Measurements from ENCODE around the gene SMARCC2.

Gene SMARCC2

DNA sequence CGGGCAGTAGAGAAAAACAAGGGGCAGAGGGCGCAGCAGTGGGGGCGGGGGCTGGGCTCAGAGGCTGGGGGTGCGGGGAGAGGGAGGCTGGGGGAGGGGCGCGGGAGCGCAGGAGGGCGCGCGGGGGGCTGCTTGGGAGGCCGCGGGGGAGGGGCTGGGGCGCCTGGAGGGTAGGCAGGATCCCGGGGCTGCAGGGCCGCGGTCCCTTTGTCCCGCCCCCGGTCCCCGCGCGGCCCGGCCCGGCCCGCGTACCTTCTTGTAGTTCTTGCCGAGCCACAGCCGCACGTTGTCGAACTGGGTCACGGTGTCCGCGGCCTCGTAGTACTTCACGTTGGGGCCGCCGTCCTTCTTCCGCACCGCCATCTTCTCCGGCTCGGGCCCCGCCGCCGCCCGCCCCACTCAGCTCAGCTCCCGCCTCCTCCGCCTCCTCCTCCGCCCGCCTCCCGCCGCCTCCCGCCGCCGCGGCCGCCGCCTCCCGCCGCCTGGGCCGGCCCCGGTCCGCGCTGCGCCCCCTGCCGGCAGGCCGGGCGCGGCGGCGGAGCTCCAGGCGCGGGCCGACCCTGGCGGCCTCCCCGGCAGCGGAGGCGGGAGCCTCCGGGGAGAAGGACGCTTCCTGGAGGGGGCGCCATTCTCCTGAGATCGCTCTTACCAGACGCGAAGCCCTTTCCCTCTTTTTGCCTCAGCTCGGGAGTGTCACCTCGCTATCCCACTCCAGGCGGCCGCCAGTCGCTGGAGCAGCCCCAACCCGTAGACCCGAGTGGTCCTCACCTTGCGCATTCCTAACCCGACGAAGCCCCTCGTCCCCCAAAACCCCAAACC is at the start of gene SMARCC2:
Gene SMARCC2, minus strand, starts transcription at position 385 of the 819 bp plus-strand sequence. Its CDS starts 22 bp downstream, at position 363.
- Histone ChIP-seq H3K4me3 (ENCODE audit: low read length) (peak within 1 kb of the TSS; percentile 98), H3K9ac (ENCODE audit: low read depth, low read length) (peak within 1 kb of the TSS; percentile 98), H3K9me3 (ENCODE audit: insufficient read depth, low read depth, low read length) (no peaks in the 10 kb centered on the region), H3K27ac (ENCODE audit: low read length) (peak within 1 kb of the TSS; percentile 96), H3K27me3 (ENCODE audit: insufficient read depth, low read length) (no peaks in the 10 kb centered on the region), H3K4me1 (ENCODE audit: insufficient read depth, low read length) (peaks cover 12% of the 10 kb centered on the region; the same call in 1 of the 2 replicates), H3K36me3 (ENCODE audit: insufficient read depth, low read depth, low read length) (peaks cover 33% of the 10 kb centered on the region)

DNA sequence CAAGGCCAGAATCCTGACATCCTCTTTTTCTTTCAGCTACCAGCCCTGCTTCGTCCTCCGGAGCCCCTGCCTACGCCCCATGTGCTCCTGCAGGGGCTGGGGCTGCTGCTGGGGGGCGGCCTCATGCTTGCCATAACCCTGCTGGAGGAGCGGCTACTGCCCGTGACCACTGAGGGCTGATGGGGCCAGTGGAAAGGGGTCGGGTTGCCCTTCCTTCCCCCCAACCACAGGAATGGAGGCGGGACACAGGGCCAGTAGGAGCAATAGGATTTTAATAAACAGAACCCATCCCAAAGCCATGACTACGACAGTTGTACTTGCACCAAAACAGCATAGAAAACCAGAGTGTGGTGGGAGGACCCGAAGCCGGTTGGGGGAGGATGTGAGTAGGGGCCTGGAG is 48.3 kb upstream of the SMARCC2 start:
- H3K9ac ChIP-seq (ENCODE audit: low read depth, low read length), result no peak overlapping the region
- H3K27me3 ChIP-seq (ENCODE audit: insufficient read depth, low read length), result no peaks in the 10 kb centered on the region
- peaks cover 38% of the 10 kb centered on the region for H3K36me3 ChIP-seq (ENCODE audit: insufficient read depth, low read depth, low read length)
- no peak overlapping the region for H3K27ac ChIP-seq (ENCODE audit: low read length)
- H3K4me1 ChIP-seq (ENCODE audit: insufficient read depth, low read length), result no peaks in the 10 kb centered on the region
- no peaks in the 10 kb centered on the region for H3K9me3 ChIP-seq (ENCODE audit: insufficient read depth, low read depth, low read length)
- H3K4me3 ChIP-seq (ENCODE audit: low read length), result no peak overlapping the region

DNA sequence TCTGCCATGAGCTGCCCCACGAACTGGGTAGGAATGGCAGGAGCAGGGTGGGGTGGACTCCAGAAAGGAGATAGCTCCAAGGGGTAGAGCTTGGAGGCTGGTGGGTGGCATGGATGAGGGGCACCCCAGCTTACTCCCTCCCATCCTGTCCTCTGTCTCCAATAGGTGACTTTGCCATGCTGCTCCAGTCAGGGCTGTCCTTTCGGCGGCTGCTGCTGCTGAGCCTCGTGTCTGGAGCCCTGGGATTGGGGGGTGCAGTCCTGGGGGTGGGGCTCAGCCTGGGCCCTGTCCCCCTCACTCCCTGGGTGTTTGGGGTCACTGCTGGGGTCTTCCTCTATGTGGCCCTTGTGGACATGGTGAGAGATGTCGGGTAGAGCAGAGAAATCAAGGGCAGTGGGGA is 47.7 kb upstream of the SMARCC2 start:
- Histone ChIP-seq H3K4me3 (ENCODE audit: low read length) (no peak overlapping the region), H3K4me1 (ENCODE audit: insufficient read depth, low read length) (no peaks in the 10 kb centered on the region), H3K36me3 (ENCODE audit: insufficient read depth, low read depth, low read length) (peaks cover 33% of the 10 kb centered on the region), H3K27me3 (ENCODE audit: insufficient read depth, low read length) (no peaks in the 10 kb centered on the region), H3K9me3 (ENCODE audit: insufficient read depth, low read depth, low read length) (no peaks in the 10 kb centered on the region), H3K27ac (ENCODE audit: low read length) (no peak overlapping the region), H3K9ac (ENCODE audit: low read depth, low read length) (no peak overlapping the region)

DNA sequence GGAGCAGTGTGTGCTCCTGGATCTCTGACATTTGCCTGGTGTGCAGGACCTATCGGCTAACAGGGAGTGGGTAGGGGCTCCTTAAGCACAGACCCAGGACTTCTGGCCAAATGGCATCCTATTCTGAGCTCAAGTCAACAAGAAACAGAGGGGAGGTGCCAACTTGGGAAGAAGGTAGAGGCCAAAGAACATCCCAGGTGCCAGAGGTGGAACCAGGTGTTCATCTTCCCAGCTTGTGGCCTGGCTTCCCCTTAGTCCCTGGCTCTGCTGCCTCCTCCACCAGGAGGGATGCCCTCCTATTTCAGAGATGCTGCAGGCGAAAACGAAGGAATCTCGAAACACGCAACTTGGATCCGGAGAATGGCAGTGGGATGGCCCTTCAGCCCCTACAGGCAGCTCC is 46.8 kb upstream of the SMARCC2 start:
- Histone ChIP-seq H3K9ac (ENCODE audit: low read depth, low read length) (no peak overlapping the region), H3K27me3 (ENCODE audit: insufficient read depth, low read length) (no peaks in the 10 kb centered on the region), H3K4me1 (ENCODE audit: insufficient read depth, low read length) (no peaks in the 10 kb centered on the region), H3K27ac (ENCODE audit: low read length) (no peak overlapping the region), H3K36me3 (ENCODE audit: insufficient read depth, low read depth, low read length) (peaks cover 24% of the 10 kb centered on the region), H3K9me3 (ENCODE audit: insufficient read depth, low read depth, low read length) (no peaks in the 10 kb centered on the region), H3K4me3 (ENCODE audit: low read length) (no peak overlapping the region)

DNA sequence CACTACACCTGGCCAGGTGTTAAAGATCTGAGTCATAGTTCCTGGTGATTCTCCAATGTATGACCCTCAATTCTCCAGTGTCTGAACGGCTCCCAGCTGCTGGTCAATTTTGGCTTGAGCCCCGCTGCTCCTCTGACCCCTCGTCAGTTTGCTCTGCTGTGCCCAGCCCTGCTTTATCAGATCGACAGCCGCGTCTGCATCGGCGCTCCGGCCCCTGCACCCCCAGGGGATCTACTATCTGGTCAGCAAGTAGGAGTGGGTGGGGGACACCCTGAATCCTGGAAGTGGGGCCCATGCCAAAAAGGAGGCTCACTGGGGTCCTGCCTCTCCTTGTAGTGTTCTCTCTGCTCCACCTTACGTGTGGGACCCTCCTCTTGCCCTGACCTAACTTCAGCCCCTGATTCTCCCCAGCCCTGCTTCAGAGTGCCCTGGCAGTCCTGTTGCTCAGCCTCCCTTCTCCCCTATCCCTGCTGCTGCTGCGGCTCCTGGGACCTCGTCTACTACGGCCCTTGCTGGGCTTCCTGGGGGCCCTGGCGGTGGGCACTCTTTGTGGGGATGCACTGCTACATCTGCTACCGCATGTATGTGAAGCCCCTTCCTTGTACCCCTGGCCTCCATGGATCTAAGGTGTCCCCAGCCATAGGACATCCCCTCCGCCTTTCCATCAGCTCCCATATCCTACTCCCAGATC is 45.6 kb upstream of the SMARCC2 start:
- no peaks in the 10 kb centered on the region; the same call in 1 of the 2 replicates for H3K4me1 ChIP-seq (ENCODE audit: insufficient read depth, low read length)
- no peaks in the 10 kb centered on the region for H3K27me3 ChIP-seq (ENCODE audit: insufficient read depth, low read length)
- no peak overlapping the region for H3K9ac ChIP-seq (ENCODE audit: low read depth, low read length)
- H3K36me3 ChIP-seq (ENCODE audit: insufficient read depth, low read depth, low read length), result peaks cover 12% of the 10 kb centered on the region; the same call in 1 of the 2 replicates
- no peak overlapping the region for H3K27ac ChIP-seq (ENCODE audit: low read length)
- no peak overlapping the region for H3K4me3 ChIP-seq (ENCODE audit: low read length)
- H3K9me3 ChIP-seq (ENCODE audit: insufficient read depth, low read depth, low read length), result no peaks in the 10 kb centered on the region

DNA sequence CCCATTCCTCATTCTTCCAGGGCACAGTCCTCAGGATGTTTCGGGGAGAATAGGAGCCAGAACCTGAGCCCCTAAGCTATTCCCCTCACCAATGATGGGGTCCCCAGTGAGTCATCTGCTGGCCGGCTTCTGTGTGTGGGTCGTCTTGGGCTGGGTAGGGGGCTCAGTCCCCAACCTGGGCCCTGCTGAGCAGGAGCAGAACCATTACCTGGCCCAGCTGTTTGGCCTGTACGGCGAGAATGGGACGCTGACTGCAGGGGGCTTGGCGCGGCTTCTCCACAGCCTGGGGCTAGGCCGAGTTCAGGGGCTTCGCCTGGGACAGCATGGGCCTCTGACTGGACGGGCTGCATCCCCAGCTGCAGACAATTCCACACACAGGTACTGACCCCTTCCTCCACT is 41.9 kb upstream of the SMARCC2 start:
- Histone ChIP-seq H3K9me3 (ENCODE audit: insufficient read depth, low read depth, low read length) (no peaks in the 10 kb centered on the region), H3K4me1 (ENCODE audit: insufficient read depth, low read length) (no peaks in the 10 kb centered on the region; the same call in 1 of the 2 replicates), H3K9ac (ENCODE audit: low read depth, low read length) (no peak overlapping the region), H3K27ac (ENCODE audit: low read length) (no peak overlapping the region), H3K4me3 (ENCODE audit: low read length) (no peak overlapping the region), H3K36me3 (ENCODE audit: insufficient read depth, low read depth, low read length) (peaks cover 7% of the 10 kb centered on the region; the same call in 1 of the 2 replicates), H3K27me3 (ENCODE audit: insufficient read depth, low read length) (no peaks in the 10 kb centered on the region)

DNA sequence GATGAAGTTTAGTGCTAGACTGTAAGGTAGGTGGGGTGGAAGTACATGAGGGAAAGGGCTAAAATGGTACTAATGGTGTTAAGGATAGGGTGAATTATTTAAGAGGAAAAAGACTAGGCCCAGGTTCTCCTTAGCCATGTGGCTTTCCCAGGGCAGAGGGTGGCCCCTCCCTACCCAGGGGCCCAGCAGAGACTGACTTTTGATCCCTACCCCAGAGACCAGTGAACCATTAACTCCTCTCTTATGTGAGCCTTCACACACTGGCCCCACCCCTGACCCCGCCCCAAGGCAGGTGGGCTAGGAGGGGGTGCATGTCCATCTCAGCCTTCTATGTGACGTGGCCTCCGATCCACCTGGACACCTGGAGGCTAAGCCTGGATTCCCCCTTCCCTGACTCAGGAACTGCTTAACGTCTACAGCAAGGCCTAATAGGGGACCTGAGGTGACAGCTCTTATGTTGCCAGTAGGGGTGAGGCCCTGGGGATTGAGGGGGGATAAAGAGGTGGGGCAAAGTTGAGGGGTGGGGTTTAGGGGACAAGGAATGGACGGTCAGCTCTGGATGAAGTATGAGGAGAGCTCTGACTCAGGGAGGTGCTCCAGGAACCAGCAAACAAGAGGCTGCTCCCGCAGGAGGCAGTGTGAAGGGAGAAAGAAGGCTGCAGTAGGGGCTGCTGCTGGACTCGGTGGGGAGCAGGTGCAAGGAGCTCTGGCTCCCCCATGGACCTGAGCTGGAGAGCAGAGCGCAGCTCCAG is 41.3 kb upstream of the SMARCC2 start:
- no peaks in the 10 kb centered on the region for H3K27me3 ChIP-seq (ENCODE audit: insufficient read depth, low read length)
- H3K4me3 ChIP-seq (ENCODE audit: low read length), result no peak overlapping the region
- H3K9me3 ChIP-seq (ENCODE audit: insufficient read depth, low read depth, low read length), result no peaks in the 10 kb centered on the region
- H3K36me3 ChIP-seq (ENCODE audit: insufficient read depth, low read depth, low read length), result peaks cover 8% of the 10 kb centered on the region; the same call in 1 of the 2 replicates
- no peak overlapping the region for H3K9ac ChIP-seq (ENCODE audit: low read depth, low read length)
- no peak overlapping the region for H3K27ac ChIP-seq (ENCODE audit: low read length)
- H3K4me1 ChIP-seq (ENCODE audit: insufficient read depth, low read length), result no peaks in the 10 kb centered on the region; the same call in 1 of the 2 replicates

DNA sequence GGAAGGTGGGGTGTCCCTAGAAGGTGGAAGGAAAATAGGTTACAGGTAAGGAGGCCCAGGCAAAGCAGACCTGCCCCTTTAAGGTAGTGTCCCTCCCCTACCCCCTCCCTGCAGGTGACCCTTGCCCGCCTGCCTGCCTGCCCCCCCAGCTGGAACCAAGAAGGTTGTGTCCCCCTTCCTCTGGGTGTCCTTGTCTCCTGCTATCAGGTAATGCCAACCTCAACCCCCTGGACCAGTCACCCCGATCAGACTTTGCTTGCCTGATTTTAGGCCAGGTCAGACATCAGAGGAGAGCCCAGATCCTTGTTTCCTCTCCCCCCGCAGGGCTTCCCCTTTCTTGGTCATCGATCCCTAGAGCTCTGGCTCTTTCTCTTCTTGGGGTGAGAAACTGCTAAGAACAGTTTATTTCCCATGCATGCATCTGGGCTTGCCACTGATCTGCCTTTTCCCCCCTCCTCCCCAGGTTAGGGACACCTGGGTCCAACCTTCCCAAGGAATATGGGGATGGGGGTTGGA is 40.7 kb upstream of the SMARCC2 start, which contains the start of gene SLC39A5:
Gene SLC39A5, plus strand, starts transcription at position 136 of the 516 bp plus-strand sequence. CDS start 1,224 bp downstream, outside the sequence.
- Histone ChIP-seq H3K4me3 (ENCODE audit: low read length) (no peak within 1 kb of the TSS), H3K36me3 (ENCODE audit: insufficient read depth, low read depth, low read length) (peaks cover 10% of the 10 kb centered on the region; the same call in 1 of the 2 replicates), H3K27ac (ENCODE audit: low read length) (no peak within 1 kb of the TSS), H3K9me3 (ENCODE audit: insufficient read depth, low read depth, low read length) (no peaks in the 10 kb centered on the region), H3K4me1 (ENCODE audit: insufficient read depth, low read length) (no peaks in the 10 kb centered on the region; the same call in 1 of the 2 replicates), H3K27me3 (ENCODE audit: insufficient read depth, low read length) (no peaks in the 10 kb centered on the region), H3K9ac (ENCODE audit: low read depth, low read length) (no peak within 1 kb of the TSS)

DNA sequence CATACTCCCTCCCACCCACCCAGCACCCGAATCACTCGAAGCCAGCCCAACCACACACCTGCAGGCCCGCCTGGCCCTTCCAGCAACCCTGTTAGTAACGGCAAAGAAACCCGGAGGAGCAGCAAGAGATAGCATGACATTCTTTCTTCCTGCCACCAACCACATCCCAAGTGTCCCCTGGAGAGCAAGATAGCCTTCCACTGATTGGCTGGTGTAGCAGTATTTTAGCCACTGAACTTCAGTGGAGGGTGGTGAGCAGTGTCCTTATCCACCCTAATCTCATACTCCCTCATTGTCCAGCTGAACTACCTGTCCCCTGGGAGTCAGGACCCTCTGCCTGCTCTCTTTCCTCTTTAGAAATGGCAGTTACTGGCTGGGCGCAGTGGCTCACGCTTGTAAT is 39.8 kb upstream of the SMARCC2 start:
- Histone ChIP-seq H3K27me3 (ENCODE audit: insufficient read depth, low read length) (no peaks in the 10 kb centered on the region), H3K4me1 (ENCODE audit: insufficient read depth, low read length) (no peaks in the 10 kb centered on the region; the same call in 1 of the 2 replicates), H3K9me3 (ENCODE audit: insufficient read depth, low read depth, low read length) (no peaks in the 10 kb centered on the region), H3K9ac (ENCODE audit: low read depth, low read length) (no peak overlapping the region), H3K36me3 (ENCODE audit: insufficient read depth, low read depth, low read length) (peaks cover 10% of the 10 kb centered on the region; the same call in 1 of the 2 replicates), H3K27ac (ENCODE audit: low read length) (no peak overlapping the region), H3K4me3 (ENCODE audit: low read length) (no peak overlapping the region)

DNA sequence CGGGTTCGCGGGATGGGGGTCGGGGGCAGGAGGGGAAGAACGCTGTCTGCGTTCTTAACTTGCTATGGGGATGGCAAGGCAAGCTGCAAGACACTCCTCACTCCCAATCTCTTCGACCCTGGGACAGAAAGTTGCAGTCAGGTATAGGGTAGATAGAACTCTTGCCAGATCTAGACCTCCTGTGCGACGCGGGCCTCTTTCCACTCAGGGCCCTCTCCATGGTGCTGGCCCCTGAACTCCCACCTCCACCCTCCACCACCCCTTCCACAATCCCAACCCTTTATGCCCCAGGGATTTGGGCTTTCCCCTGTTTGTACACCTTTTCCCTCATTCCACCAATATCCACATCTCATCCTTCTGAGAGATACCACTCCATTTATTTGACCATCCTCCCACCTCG is 35.7 kb upstream of the SMARCC2 start:
- H3K9me3 ChIP-seq (ENCODE audit: insufficient read depth, low read depth, low read length), result no peaks in the 10 kb centered on the region
- no peaks in the 10 kb centered on the region for H3K27me3 ChIP-seq (ENCODE audit: insufficient read depth, low read length)
- H3K4me1 ChIP-seq (ENCODE audit: insufficient read depth, low read length), result peaks cover 13% of the 10 kb centered on the region; the same call in 1 of the 2 replicates
- peaks cover 10% of the 10 kb centered on the region; the same call in 1 of the 2 replicates for H3K36me3 ChIP-seq (ENCODE audit: insufficient read depth, low read depth, low read length)
- H3K4me3 ChIP-seq (ENCODE audit: low read length), result peak overlapping the region; percentile 87
- peak overlapping the region; percentile 88; the same call in 1 of the 2 replicates for H3K9ac ChIP-seq (ENCODE audit: low read depth, low read length)
- no peak overlapping the region for H3K27ac ChIP-seq (ENCODE audit: low read length)
